ENCODE measurements around the gene GPR55.

The GPR55 gene

GRCh38 chr2:230869914-230870543 is 55.0 kb downstream of the GPR55 start:
- peaks cover 61% of the 10 kb centered on the region for H3K4me1 Mint-ChIP-seq
- no peak overlapping the region for H3K27ac Mint-ChIP-seq
- no peak overlapping the region for H3K4me3 Mint-ChIP-seq
- H3K9me3 Mint-ChIP-seq = no peaks in the 10 kb centered on the region
- H3K36me3 Mint-ChIP-seq = peaks cover 5% of the 10 kb centered on the region
- ATAC-seq = no peak
- peak in 1 of 2 donors; percentile 47 for DNase-seq (ENCODE audit: low spot score in 2 of 2)

GRCh38 chr2:230868947-230869913 is 55.8 kb downstream of the GPR55 start:
- ATAC-seq = no peak
- no peak overlapping the region for H3K27ac Mint-ChIP-seq
- peaks cover 61% of the 10 kb centered on the region for H3K4me1 Mint-ChIP-seq

GRCh38 chr2:230868161-230868946 is 56.7 kb downstream of the GPR55 start:
- DNase-seq (ENCODE audit: low spot score in 2 of 2) = peak in 1 of 2 donors; percentile 47

More at GRCh38 chr2:230868947-230869913, 55.8 kb downstream of the GPR55 start:
- Mint-ChIP-seq H3K4me3 (no peak overlapping the region), H3K9me3 (no peaks in the 10 kb centered on the region), H3K36me3 (peaks cover 9% of the 10 kb centered on the region)
- peak in 1 of 2 donors; percentile 39 for DNase-seq (ENCODE audit: low spot score in 2 of 2)

GRCh38 chr2:230866756-230867523 is 58.1 kb downstream of the GPR55 start:
- Mint-ChIP-seq H3K27ac (no peak overlapping the region), H3K4me3 (peak overlapping the region; percentile 86), H3K36me3 (peaks cover 10% of the 10 kb centered on the region), H3K9me3 (no peaks in the 10 kb centered on the region), H3K4me1 (peaks cover 62% of the 10 kb centered on the region)
- DNase-seq (ENCODE audit: low spot score in 2 of 2) (peak in 1 of 2 donors; percentile 61), ATAC-seq (peak; percentile 55)

More at GRCh38 chr2:230868161-230868946, 56.7 kb downstream of the GPR55 start:
- H3K4me3 Mint-ChIP-seq = no peak overlapping the region
- H3K27ac Mint-ChIP-seq = no peak overlapping the region
- H3K9me3 Mint-ChIP-seq = no peaks in the 10 kb centered on the region
- ATAC-seq = no peak
- H3K36me3 Mint-ChIP-seq = peaks cover 10% of the 10 kb centered on the region
- peaks cover 61% of the 10 kb centered on the region for H3K4me1 Mint-ChIP-seq

GRCh38 chr2:230865766-230866755 is 59.0 kb downstream of the GPR55 start:
- Mint-ChIP-seq H3K4me3 (peak overlapping the region; percentile 86), H3K9me3 (no peaks in the 10 kb centered on the region), H3K4me1 (peaks cover 71% of the 10 kb centered on the region), H3K36me3 (peaks cover 10% of the 10 kb centered on the region), H3K27ac (no peak overlapping the region)
- DNase-seq (ENCODE audit: low spot score in 2 of 2) (peak in 1 of 2 donors; percentile 63), ATAC-seq (peak; percentile 34)

GRCh38 chr2:230865307-230865765 is 59.7 kb downstream of the GPR55 start:
- ATAC-seq = no peak

GRCh38 chr2:230864605-230865306 is 60.3 kb downstream of the GPR55 start, which contains the start of gene ITM2C:
Gene ITM2C (plus strand): TSS chr2:230864942. CDS start chr2:230865026, 84 bp downstream.
- peaks cover 62% of the 10 kb centered on the region for H3K4me1 Mint-ChIP-seq
- H3K27ac Mint-ChIP-seq = peak within 1 kb of the TSS; percentile 85
- DNase-seq (ENCODE audit: low spot score in 2 of 2) (peak; percentile 49 to 71), ATAC-seq (peak; percentile 85)
- H3K4me3 Mint-ChIP-seq = peak within 1 kb of the TSS; percentile 86
- peaks cover 1% of the 10 kb centered on the region for H3K9me3 Mint-ChIP-seq
- H3K36me3 Mint-ChIP-seq = peaks cover 10% of the 10 kb centered on the region

More at GRCh38 chr2:230865307-230865765, 59.7 kb downstream of the GPR55 start:
- Mint-ChIP-seq H3K36me3 (peaks cover 10% of the 10 kb centered on the region), H3K27ac (peak overlapping the region; percentile 85), H3K9me3 (no peaks in the 10 kb centered on the region), H3K4me1 (peaks cover 68% of the 10 kb centered on the region), H3K4me3 (peak overlapping the region; percentile 86)
- DNase-seq (ENCODE audit: low spot score in 2 of 2) = no peak

GRCh38 chr2:230864122-230864604 is 60.9 kb downstream of the GPR55 start:
- Mint-ChIP-seq H3K9me3 (peaks cover 3% of the 10 kb centered on the region), H3K4me1 (peaks cover 62% of the 10 kb centered on the region), H3K27ac (peak overlapping the region; percentile 85), H3K36me3 (peaks cover 10% of the 10 kb centered on the region), H3K4me3 (peak overlapping the region; percentile 86)
- ATAC-seq (no peak), DNase-seq (ENCODE audit: low spot score in 2 of 2) (no peak)

- peaks cover 5% of the 10 kb centered on the region for H3K36me3 Mint-ChIP-seq
- ATAC-seq (no peak), DNase-seq (ENCODE audit: low spot score in 2 of 2) (peak in 1 of 2 donors; percentile 44)
- H3K9me3 Mint-ChIP-seq = peaks cover 3% of the 10 kb centered on the region
- peak overlapping the region; percentile 86 for H3K4me3 Mint-ChIP-seq
- peak overlapping the region; percentile 85 for H3K27ac Mint-ChIP-seq
- H3K4me1 Mint-ChIP-seq = peaks cover 56% of the 10 kb centered on the region
Observed at GRCh38 chr2:230863442-230864121, 61.5 kb downstream of the GPR55 start.

GRCh38 chr2:230863031-230863430 is 62.0 kb downstream of the GPR55 start:
- H3K27ac Mint-ChIP-seq = no peak overlapping the region
- peaks cover 53% of the 10 kb centered on the region for H3K4me1 Mint-ChIP-seq
- no peak overlapping the region for H3K4me3 Mint-ChIP-seq

GRCh38 chr2:230862292-230862691 is 62.8 kb downstream of the GPR55 start:
- H3K36me3 Mint-ChIP-seq = peaks cover 5% of the 10 kb centered on the region
- H3K9me3 Mint-ChIP-seq = peaks cover 3% of the 10 kb centered on the region
- ATAC-seq (no peak), DNase-seq (ENCODE audit: low spot score in 2 of 2) (no peak)
- H3K27ac Mint-ChIP-seq = no peak overlapping the region
- H3K4me3 Mint-ChIP-seq = no peak overlapping the region
- H3K4me1 Mint-ChIP-seq = peaks cover 51% of the 10 kb centered on the region

More at GRCh38 chr2:230863031-230863430, 62.0 kb downstream of the GPR55 start:
- peaks cover 3% of the 10 kb centered on the region for H3K9me3 Mint-ChIP-seq
- DNase-seq (ENCODE audit: low spot score in 2 of 2) (no peak), ATAC-seq (no peak)
- H3K36me3 Mint-ChIP-seq = peaks cover 5% of the 10 kb centered on the region

Data from stimulated activated effector memory CD8-positive, alpha-beta T cell treated with anti-CD3 and anti-CD28 coated beads, Interleukin-12 subunit alpha, Interleukin-12 subunit beta, amount 100 ng/mL, for 72 hours (primary cell).